ENCODE measurements around the gene PAXX.
"Not testable (repeated sequence)": the region's sequence is repeated elsewhere in the genome, so short reads cannot be mapped to it uniquely, and the experiment has no call there.

The PAXX gene

GRCh38 chr9:137031904-137032640 lies 39.9 kb downstream of the PAXX start, which contains the start of gene FUT7:
FUT7 (minus strand) TSS chr9:137032088; CDS start chr9:137031991, 97 bp downstream.
- DNase-seq (ENCODE audit: low read depth): peak; percentile 89
- no peak for TF ChIP-seq CTCF (IDR thresholded peaks at IDR 0.05; ENCODE audit: low read depth, low read length)
- no peak for TF ChIP-seq MAX (IDR thresholded peaks at IDR 0.05; ENCODE audit: low read depth, low read length)
- TF ChIP-seq MYC (IDR thresholded peaks at IDR 0.05; ENCODE audit: low read depth, low read length): no peak
- TF ChIP-seq POLR2A (IDR thresholded peaks at IDR 0.05; ENCODE audit: extremely low read depth, insufficient read length): no peak
- H3K4me3 ChIP-seq (ENCODE audit: low read depth, low read length): peak within 1 kb of the TSS; percentile 38

- DNase-seq (ENCODE audit: low read depth): peak; percentile 64
- H3K4me3 ChIP-seq (ENCODE audit: low read depth, low read length): peak overlapping the region; percentile 38
- TF ChIP-seq MAX (IDR thresholded peaks at IDR 0.05; ENCODE audit: low read depth, low read length) (peak; percentile 89), MYC (IDR thresholded peaks at IDR 0.05; ENCODE audit: low read depth, low read length) (no peak; the same call in none of the 2 replicates), POLR2A (IDR thresholded peaks at IDR 0.05; ENCODE audit: extremely low read depth, insufficient read length) (peak; percentile 79)
These were observed 40.6 kb downstream of the PAXX start for GRCh38 chr9:137032858-137033257.

- H3K4me3 ChIP-seq (ENCODE audit: low read depth, low read length): peak overlapping the region; percentile 32
- not testable (repeated sequence) for DNase-seq (ENCODE audit: low read depth)
These were observed 41.3 kb downstream of the PAXX start for GRCh38 chr9:137033481-137033880.

GRCh38 chr9:137034039-137034708 lies 42.0 kb downstream of the PAXX start:
- TF ChIP-seq MYC (IDR thresholded peaks at IDR 0.05; ENCODE audit: low read depth, low read length): peak; percentile 25; the same call in 1 of the 2 replicates
- no peak for TF ChIP-seq MAX (IDR thresholded peaks at IDR 0.05; ENCODE audit: low read depth, low read length)
- no peak for TF ChIP-seq CTCF (IDR thresholded peaks at IDR 0.05; ENCODE audit: low read depth, low read length)
- TF ChIP-seq POLR2A (IDR thresholded peaks at IDR 0.05; ENCODE audit: extremely low read depth, insufficient read length): peak; percentile 64
- peak overlapping the region; percentile 32 for H3K4me3 ChIP-seq (ENCODE audit: low read depth, low read length)
- peak; percentile 90 for DNase-seq (ENCODE audit: low read depth)

- peak; percentile 94 for DNase-seq (ENCODE audit: low read depth)
- peak overlapping the region; percentile 34 for H3K4me3 ChIP-seq (ENCODE audit: low read depth, low read length)
- TF ChIP-seq CTCF (IDR thresholded peaks at IDR 0.05; ENCODE audit: low read depth, low read length): peak; percentile 91
- TF ChIP-seq POLR2A (IDR thresholded peaks at IDR 0.05; ENCODE audit: extremely low read depth, insufficient read length): no peak
- TF ChIP-seq MYC (IDR thresholded peaks at IDR 0.05; ENCODE audit: low read depth, low read length): peak; percentile 55
- TF ChIP-seq MAX (IDR thresholded peaks at IDR 0.05; ENCODE audit: low read depth, low read length): peak; percentile 78
These were observed 42.7 kb downstream of the PAXX start for GRCh38 chr9:137034709-137035506.

GRCh38 chr9:137035507-137035834 lies 43.2 kb downstream of the PAXX start:
- TF ChIP-seq POLR2A (IDR thresholded peaks at IDR 0.05; ENCODE audit: extremely low read depth, insufficient read length) (no peak), MAX (IDR thresholded peaks at IDR 0.05; ENCODE audit: low read depth, low read length) (no peak), MYC (IDR thresholded peaks at IDR 0.05; ENCODE audit: low read depth, low read length) (no peak; the same call in 1 of the 2 replicates), CTCF (IDR thresholded peaks at IDR 0.05; ENCODE audit: low read depth, low read length) (no peak)
- no peak for DNase-seq (ENCODE audit: low read depth)
- H3K4me3 ChIP-seq (ENCODE audit: low read depth, low read length): no peak overlapping the region
